Prostate gland (tissue), 2 donors: ENCODE results near the gene MIER2.

ENCODE experiments used
- CTCF ChIP-seq, 4 experiments: fragments of 200-600 bp in 2 of 4; fragments of 450-650 bp in 2 of 4; sonication (generic) in 2 of 4; IDR thresholded peaks; 1 replicate in 3 of 4; 2 replicates in 1 of 4; pipeline ENCODE4 v1.5.1; 2016 to 2019; ENCODE audit warnings: antibody characterized with exemption in 4 of 4, mild to moderate bottlenecking in 2 of 4, moderate library complexity in 2 of 4
- POLR2A ChIP-seq: fragments of 450-650 bp; IDR thresholded peaks from one replicate; pipeline ENCODE4 v1.6.1; 2016; ENCODE audit warnings: antibody characterized with exemption, mild to moderate bottlenecking
- POLR2AphosphoS5 ChIP-seq: sonication (generic); formaldehyde crosslinking; IDR thresholded peaks from one replicate; pipeline ENCODE4 v1.6.1; 2017; ENCODE audit warnings: antibody characterized with exemption

GRCh38 chr19:370641-371330 lies 26.2 kb upstream of the MIER2 start:
- TF ChIP-seq CTCF (IDR thresholded peaks at IDR 0.05) (no peak), POLR2A (no peak), POLR2AphosphoS5 (no peak)
